LNCAP (cell line): ENCODE data around the gene CYP1A2.

Experiments
- CTCF ChIP-seq: fragments of 450-650 bp; IDR thresholded peaks from 2 replicates; pipeline ENCODE4 v1.5.1; 2017; ENCODE audit warnings: mild to moderate bottlenecking

The CYP1A2 gene

GRCh38 chr15:74798388-74799254, 50.0 kb downstream of the CYP1A2 start:
- TF ChIP-seq CTCF = no peak

GRCh38 chr15:74799255-74799855, 50.7 kb downstream of the CYP1A2 start:
- no peak for TF ChIP-seq CTCF

GRCh38 chr15:74799856-74800558, 51.4 kb downstream of the CYP1A2 start:
- TF ChIP-seq CTCF = peak; percentile 97

GRCh38 chr15:74800559-74801094, 52.0 kb downstream of the CYP1A2 start:
- no peak for TF ChIP-seq CTCF

GRCh38 chr15:74801311-74801997, 52.8 kb downstream of the CYP1A2 start:
- no peak for TF ChIP-seq CTCF

- TF ChIP-seq CTCF = no peak
Observed at GRCh38 chr15:74802290-74802689, 53.6 kb downstream of the CYP1A2 start.

- no peak for TF ChIP-seq CTCF
Observed at GRCh38 chr15:74802862-74803447, 54.3 kb downstream of the CYP1A2 start.
